Measurements from ENCODE around the gene RMRP.

DNA sequence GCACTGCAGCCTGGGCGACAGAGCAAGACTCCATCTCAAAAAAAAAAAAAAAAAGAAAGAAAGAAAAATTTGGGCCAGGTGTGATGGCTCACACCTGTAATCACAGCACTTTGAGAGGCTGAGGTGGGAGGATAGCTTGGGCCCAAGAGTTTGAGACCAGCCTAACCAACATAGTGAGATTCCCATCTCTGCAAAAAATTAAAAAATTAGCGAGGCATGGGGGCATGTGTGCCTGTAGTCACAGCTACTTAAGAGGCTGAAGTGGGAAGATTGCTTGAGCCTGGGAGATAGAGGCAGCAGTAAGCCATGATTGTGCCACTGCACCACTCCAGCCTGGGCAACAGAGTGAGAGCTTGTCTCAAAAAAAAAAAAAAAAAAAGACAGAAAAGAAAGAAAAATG, 4.2 kb downstream of the RMRP start:
- TF ChIP-seq, protein P1, sequence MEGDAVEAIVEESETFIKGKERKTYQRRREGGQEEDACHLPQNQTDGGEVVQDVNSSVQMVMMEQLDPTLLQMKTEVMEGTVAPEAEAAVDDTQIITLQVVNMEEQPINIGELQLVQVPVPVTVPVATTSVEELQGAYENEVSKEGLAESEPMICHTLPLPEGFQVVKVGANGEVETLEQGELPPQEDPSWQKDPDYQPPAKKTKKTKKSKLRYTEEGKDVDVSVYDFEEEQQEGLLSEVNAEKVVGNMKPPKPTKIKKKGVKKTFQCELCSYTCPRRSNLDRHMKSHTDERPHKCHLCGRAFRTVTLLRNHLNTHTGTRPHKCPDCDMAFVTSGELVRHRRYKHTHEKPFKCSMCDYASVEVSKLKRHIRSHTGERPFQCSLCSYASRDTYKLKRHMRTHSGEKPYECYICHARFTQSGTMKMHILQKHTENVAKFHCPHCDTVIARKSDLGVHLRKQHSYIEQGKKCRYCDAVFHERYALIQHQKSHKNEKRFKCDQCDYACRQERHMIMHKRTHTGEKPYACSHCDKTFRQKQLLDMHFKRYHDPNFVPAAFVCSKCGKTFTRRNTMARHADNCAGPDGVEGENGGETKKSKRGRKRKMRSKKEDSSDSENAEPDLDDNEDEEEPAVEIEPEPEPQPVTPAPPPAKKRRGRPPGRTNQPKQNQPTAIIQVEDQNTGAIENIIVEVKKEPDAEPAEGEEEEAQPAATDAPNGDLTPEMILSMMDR (IDR thresholded peaks at IDR 0.05; ENCODE audit: poor library complexity) = no peak
- TF ChIP-seq EZH2phosphoT487 (IDR thresholded peaks at IDR 0.05; ENCODE audit: low read depth, severe bottlenecking, unreplicated experiment) (no peak), EZH2 (IDR thresholded peaks at IDR 0.05; ENCODE audit: borderline replicate concordance) (no peak)
